SU-DHL-6 (cell line): Measurements from ENCODE around the gene CASKIN2.

ENCODE experiments used
- H2AFZ ChIP-seq: fragments of 200-600 bp; sonication (generic); 2 replicates; pipeline ENCODE4 v1.6.1; 2014; ENCODE audit warnings: low read depth, mild to moderate bottlenecking, moderate library complexity, mixed read lengths, antibody characterized with exemption, low read length; ENCODE audit not compliant: severe bottlenecking
- H3F3A ChIP-seq: fragments of 200-600 bp; shearing (Covaris generic); 2 replicates; pipeline ENCODE4 v1.6.0; 2016; ENCODE audit warnings: antibody characterized with exemption, mild to moderate bottlenecking; ENCODE audit not compliant: insufficient read depth
- H3K27ac ChIP-seq: fragments of 200-600 bp; sonication (generic); 2 replicates; pipeline ENCODE4 v1.5.1; 2016; ENCODE audit warnings: low read depth, mild to moderate bottlenecking, low read length, moderate library complexity, mixed read lengths
- H3K27me3 ChIP-seq: fragments of 200-600 bp; sonication (generic), shearing (Covaris generic); 2 replicates; pipeline ENCODE4 v1.6.0; 2014; ENCODE audit warnings: mild to moderate bottlenecking, low read length
- H3K36me3 ChIP-seq: fragments of 200-600 bp; sonication (generic); 2 replicates; pipeline ENCODE4 v1.6.1; 2014; ENCODE audit warnings: mild to moderate bottlenecking, low read length, mixed read lengths
- H3K4me2 ChIP-seq: fragments of 300-600, 200-600 bp; shearing (Covaris generic), sonication (generic); 2 replicates; pipeline ENCODE4 v1.6.0; 2014; ENCODE audit warnings: low read length, low read depth, mild to moderate bottlenecking; ENCODE audit not compliant: poor library complexity, severe bottlenecking
- H3K4me3 ChIP-seq: fragments of 200-600 bp; sonication (generic); 2 replicates; pipeline ENCODE4 v1.5.1; 2014; ENCODE audit warnings: antibody characterized with exemption, low read length, mild to moderate bottlenecking, mixed read lengths; ENCODE audit not compliant: insufficient read depth, poor library complexity, severe bottlenecking
- H3K79me2 ChIP-seq: fragments of 200-600 bp; sonication (generic); 2 replicates; pipeline ENCODE4 v1.6.1; 2014; ENCODE audit warnings: mild to moderate bottlenecking, low read length, moderate library complexity; ENCODE audit not compliant: insufficient read depth
- H3K9ac ChIP-seq: fragments of 200-600 bp; sonication (generic); 2 replicates; pipeline ENCODE4 v1.7.0; 2014; ENCODE audit warnings: mild to moderate bottlenecking, low read length
- H3K9me2 ChIP-seq: fragments of 200-600 bp; sonication (generic); replicated peaks from 2 replicates; pipeline ENCODE4 v1.6.1; 2014; ENCODE audit warnings: low read length; ENCODE audit not compliant: insufficient read depth
- H3K9me3 ChIP-seq: fragments of 200-600 bp; sonication (generic); 2 replicates; pipeline ENCODE4 v1.6.1; 2014; ENCODE audit warnings: low read length, mixed read lengths; ENCODE audit not compliant: insufficient read depth
- H4K20me1 ChIP-seq: fragments of 200-600 bp; sonication (generic); 2 replicates; pipeline ENCODE4 v1.6.1; 2014; ENCODE audit warnings: low read depth, mild to moderate bottlenecking, antibody characterized with exemption, low read length, moderate library complexity, mixed read lengths
- EZH2phosphoT487 ChIP-seq: fragments of 200-600 bp; sonication (generic), shearing (Covaris generic); conservative IDR thresholded peaks from 2 replicates; pipeline ENCODE4 v1.6.1; 2018; ENCODE audit warnings: mild to moderate bottlenecking, antibody characterized with exemption, low read length, moderate library complexity, mixed read lengths
- TF ChIP-seq, protein P1 (sequence below): fragments of 200-600 bp; sonication (generic); IDR thresholded peaks from one replicate; pipeline ENCODE4 v1.5.1; 2017; ENCODE audit warnings: antibody characterized with exemption, mild to moderate bottlenecking, low read length, moderate library complexity; ENCODE audit not compliant: insufficient read depth, poor library complexity, severe bottlenecking

CASKIN2 gene

DNA sequence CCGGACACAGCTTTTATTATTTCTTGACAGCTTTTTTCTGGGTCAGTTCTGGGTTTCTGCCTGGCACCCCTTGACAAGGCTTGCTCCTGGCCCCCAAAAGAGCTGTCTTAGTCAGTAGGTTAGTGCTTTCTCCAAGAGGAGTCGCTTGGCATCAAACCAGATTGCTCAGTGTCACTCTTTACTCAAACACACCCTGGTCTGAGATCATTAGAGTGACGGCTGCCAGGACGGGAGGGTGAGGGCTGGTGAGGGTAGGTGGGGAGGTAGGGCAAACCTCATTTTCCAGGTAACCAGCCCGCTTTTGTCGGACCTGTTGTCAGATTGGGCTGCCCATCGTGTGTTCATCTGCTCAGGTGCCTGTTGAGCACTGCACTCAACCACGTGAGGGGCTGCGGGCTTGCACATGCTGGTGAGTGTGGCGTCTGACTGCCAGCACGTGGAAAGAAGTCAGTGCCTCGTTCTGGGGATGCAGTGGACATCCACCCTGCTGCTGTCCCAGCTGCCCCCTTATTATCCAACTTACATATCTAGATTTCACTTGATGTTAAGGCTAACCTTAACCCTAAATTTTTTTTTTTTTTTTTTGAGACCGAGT, 46.5 kb downstream of the CASKIN2 start:
- no peak overlapping the region for H3K27ac ChIP-seq
- TF ChIP-seq, protein P1, sequence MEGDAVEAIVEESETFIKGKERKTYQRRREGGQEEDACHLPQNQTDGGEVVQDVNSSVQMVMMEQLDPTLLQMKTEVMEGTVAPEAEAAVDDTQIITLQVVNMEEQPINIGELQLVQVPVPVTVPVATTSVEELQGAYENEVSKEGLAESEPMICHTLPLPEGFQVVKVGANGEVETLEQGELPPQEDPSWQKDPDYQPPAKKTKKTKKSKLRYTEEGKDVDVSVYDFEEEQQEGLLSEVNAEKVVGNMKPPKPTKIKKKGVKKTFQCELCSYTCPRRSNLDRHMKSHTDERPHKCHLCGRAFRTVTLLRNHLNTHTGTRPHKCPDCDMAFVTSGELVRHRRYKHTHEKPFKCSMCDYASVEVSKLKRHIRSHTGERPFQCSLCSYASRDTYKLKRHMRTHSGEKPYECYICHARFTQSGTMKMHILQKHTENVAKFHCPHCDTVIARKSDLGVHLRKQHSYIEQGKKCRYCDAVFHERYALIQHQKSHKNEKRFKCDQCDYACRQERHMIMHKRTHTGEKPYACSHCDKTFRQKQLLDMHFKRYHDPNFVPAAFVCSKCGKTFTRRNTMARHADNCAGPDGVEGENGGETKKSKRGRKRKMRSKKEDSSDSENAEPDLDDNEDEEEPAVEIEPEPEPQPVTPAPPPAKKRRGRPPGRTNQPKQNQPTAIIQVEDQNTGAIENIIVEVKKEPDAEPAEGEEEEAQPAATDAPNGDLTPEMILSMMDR, result no peak
- no peak for TF ChIP-seq EZH2phosphoT487

DNA sequence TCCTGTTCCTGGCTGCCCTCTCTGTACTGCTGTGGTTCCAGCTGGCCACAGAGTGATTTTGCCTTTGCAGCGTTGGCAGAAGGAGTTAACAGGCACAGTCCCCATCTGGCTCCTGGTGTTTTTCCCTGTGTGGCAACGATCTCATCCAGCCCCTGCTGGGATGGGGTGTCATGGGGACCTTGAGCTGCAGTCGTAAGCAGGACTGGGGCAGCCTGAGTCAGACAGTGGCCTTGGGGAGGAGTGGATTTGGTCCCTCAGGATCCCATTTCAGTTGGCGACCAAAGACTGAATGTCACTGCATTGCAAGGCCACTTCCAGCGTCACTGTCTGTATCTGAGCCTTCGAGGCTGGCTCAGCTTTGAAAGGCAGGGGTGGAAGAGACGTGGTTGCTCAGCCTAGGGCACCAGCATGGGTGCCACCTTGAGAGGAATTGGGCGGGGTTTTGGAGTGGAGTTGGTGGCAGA, 47.0 kb downstream of the CASKIN2 start:
- no peaks in the 10 kb centered on the region for H3K9me3 ChIP-seq
- no peaks in the 10 kb centered on the region for H3K79me2 ChIP-seq
- no peak overlapping the region for H3K4me3 ChIP-seq
- H3K27ac ChIP-seq, result no peak overlapping the region
- no peak overlapping the region for H3K4me2 ChIP-seq
- H3K36me3 ChIP-seq, result no peaks in the 10 kb centered on the region
- TF ChIP-seq EZH2phosphoT487, result no peak
- TF ChIP-seq, protein P1, result no peak
- H2AFZ ChIP-seq, result no peak overlapping the region
- H3F3A ChIP-seq, result no peaks in the 10 kb centered on the region
- H3K9ac ChIP-seq, result no peak overlapping the region
- no peaks in the 10 kb centered on the region for H3K9me2 ChIP-seq
- H4K20me1 ChIP-seq, result no peaks in the 10 kb centered on the region
- H3K27me3 ChIP-seq, result no peaks in the 10 kb centered on the region

More for the DNA sequence above, 46.5 kb downstream of the CASKIN2 start:
- Histone ChIP-seq H3K9me2 (no peaks in the 10 kb centered on the region), H3K36me3 (no peaks in the 10 kb centered on the region), H4K20me1 (no peaks in the 10 kb centered on the region), H3K79me2 (no peaks in the 10 kb centered on the region), H3K4me2 (no peak overlapping the region), H2AFZ (no peak overlapping the region), H3K27me3 (no peaks in the 10 kb centered on the region), H3K9me3 (no peaks in the 10 kb centered on the region), H3F3A (no peaks in the 10 kb centered on the region), H3K9ac (no peak overlapping the region), H3K4me3 (no peak overlapping the region)

DNA sequence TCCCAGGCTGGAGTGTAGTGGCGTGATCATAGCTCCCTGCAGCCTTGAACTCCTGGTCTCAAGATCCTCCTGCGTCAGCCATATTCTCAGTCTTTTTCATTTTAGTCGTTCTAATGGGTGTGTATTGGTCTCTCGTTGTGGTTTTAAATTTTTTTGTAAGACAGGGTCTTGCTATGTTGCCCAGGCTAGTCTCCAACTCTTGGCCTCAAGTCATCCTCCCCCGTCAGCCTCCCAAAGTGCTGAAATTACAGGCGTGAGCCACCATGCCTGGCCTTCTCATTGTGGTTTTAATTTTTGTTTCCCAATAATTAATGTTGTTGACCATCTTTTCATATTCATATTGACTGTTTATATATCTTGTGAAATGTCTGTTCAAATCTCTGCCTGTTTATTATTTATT, 50.3 kb downstream of the CASKIN2 start:
- Histone ChIP-seq H3K9me2 (no peaks in the 10 kb centered on the region), H3K9ac (no peak overlapping the region), H4K20me1 (no peaks in the 10 kb centered on the region), H3K4me3 (no peak overlapping the region), H3K9me3 (no peaks in the 10 kb centered on the region), H3K36me3 (no peaks in the 10 kb centered on the region), H3K27me3 (no peaks in the 10 kb centered on the region), H3F3A (no peaks in the 10 kb centered on the region), H3K27ac (no peak overlapping the region), H3K4me2 (no peak overlapping the region), H3K79me2 (0 out of 2 replicates have a peak, but pooled peaks cover 4% of the 10 kb centered on the region), H2AFZ (no peak overlapping the region)
- TF ChIP-seq, protein P1, result no peak
- TF ChIP-seq EZH2phosphoT487, result no peak
